Testis (tissue), 3 donors: ENCODE results near the gene HIRA. TPM values are rescaled to one million over a fixed set of nuclear protein-coding genes. Genes with fewer than 3 reads are reported as not detected.

Experiments used
- DNase-seq: peaks from one replicate; pipeline ENCODE4 v3.0.0-alpha.2; 2019
- H3K27ac ChIP-seq, 2 donors: fragments of 200-600 bp; sonication (generic); one replicate each; pipeline ENCODE4 v1.5.1; 2019
- H3K27me3 ChIP-seq: fragments of 200-600 bp; sonication (generic); one replicate; pipeline ENCODE4 v1.5.1; 2019
- H3K36me3 ChIP-seq: fragments of 200-600 bp; sonication (generic); one replicate; pipeline ENCODE4 v1.5.1; 2017; ENCODE audit warnings: low read depth; ENCODE audit errors: missing control alignments
- H3K4me1 ChIP-seq: fragments of 200-600 bp; sonication (generic); one replicate; pipeline ENCODE4 v1.5.1; 2019
- H3K4me3 ChIP-seq, 2 donors: fragments of 200-600 bp; sonication (generic); one replicate each; pipeline ENCODE4 v1.5.1; 2017 to 2019
- H3K9me3 ChIP-seq: fragments of 200-600 bp; sonication (generic); one replicate; pipeline ENCODE4 v1.5.1; 2017
- POLR2A ChIP-seq: fragments of 450-650 bp; IDR thresholded peaks from one replicate; pipeline ENCODE4 v1.6.1; 2017; ENCODE audit warnings: antibody characterized with exemption, mild to moderate bottlenecking, moderate library complexity
- WGBS, 2 donors: methylation state at CpG; one replicate each; pipeline ENCODE4 v1.1.5; 2018; 5-methylcytosine and 5-hydroxymethylcytosine counted together
- intact Hi-C: fragments of 100-400 bp; cut with DNase I; formaldehyde crosslinking; loops from one replicate; pipeline ENCODE4 v1.15.1; 2023; ENCODE audit warnings: low total_unique reads
- polyA plus RNA-seq: library from polyadenylated mRNA; stranded (reverse); fragments of 350-450 nt; fragmentation: Illumina TruSeq; extraction: RNeasy Lipid Tissue Mini Kit (QIAGEN cat#74804); gene quantifications from one replicate; pipeline ENCODE4 v1.2.3, GENCODE V29; 2014; ENCODE audit warnings: low read depth, low replicate concordance; ENCODE audit not compliant: insufficient read depth
- total RNA-seq, 2 donors: library from RNA; depleted of rRNA; stranded (reverse); fragments of >200 nt; gene quantifications; one replicate each; pipeline ENCODE4 v1.2.3, GENCODE V29; 2016
- TF ChIP-seq, protein P1 (sequence below), 3 experiments: fragments of 450-650 bp in 2 of 3; fragments of 200-600 bp in 1 of 3; sonication (generic) in 1 of 3; IDR thresholded peaks; one replicate each; pipeline ENCODE4 v1.5.1; 2016 to 2019; ENCODE audit warnings: antibody characterized with exemption in 3 of 3, mild to moderate bottlenecking in 2 of 3, moderate library complexity in 1 of 3

HIRA gene
- total and polyA plus RNA-seq, 3 donors from 2014 or later: 17.7 to 25.7 (median 21.8) TPM

GRCh38 chr22:19290400-19291217 is 140.9 kb downstream of the HIRA start:
- WGBS, 2 donors: 14 to 18% methylated on average over 21 to 27 of the region's 27 CpGs

GRCh38 chr22:19289475-19290161 is 141.9 kb downstream of the HIRA start:
- DNase-seq: no peak
- Histone ChIP-seq H3K4me3 (no peak overlapping the region), H3K9me3 (no peaks in the 10 kb centered on the region), H3K36me3 (no peaks in the 10 kb centered on the region), H3K4me1 (peaks cover 20% of the 10 kb centered on the region), H3K27me3 (no peaks in the 10 kb centered on the region), H3K27ac (no peak overlapping the region)
- TF ChIP-seq, protein P1, sequence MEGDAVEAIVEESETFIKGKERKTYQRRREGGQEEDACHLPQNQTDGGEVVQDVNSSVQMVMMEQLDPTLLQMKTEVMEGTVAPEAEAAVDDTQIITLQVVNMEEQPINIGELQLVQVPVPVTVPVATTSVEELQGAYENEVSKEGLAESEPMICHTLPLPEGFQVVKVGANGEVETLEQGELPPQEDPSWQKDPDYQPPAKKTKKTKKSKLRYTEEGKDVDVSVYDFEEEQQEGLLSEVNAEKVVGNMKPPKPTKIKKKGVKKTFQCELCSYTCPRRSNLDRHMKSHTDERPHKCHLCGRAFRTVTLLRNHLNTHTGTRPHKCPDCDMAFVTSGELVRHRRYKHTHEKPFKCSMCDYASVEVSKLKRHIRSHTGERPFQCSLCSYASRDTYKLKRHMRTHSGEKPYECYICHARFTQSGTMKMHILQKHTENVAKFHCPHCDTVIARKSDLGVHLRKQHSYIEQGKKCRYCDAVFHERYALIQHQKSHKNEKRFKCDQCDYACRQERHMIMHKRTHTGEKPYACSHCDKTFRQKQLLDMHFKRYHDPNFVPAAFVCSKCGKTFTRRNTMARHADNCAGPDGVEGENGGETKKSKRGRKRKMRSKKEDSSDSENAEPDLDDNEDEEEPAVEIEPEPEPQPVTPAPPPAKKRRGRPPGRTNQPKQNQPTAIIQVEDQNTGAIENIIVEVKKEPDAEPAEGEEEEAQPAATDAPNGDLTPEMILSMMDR (IDR thresholded peaks at IDR 0.05): no peak
- TF ChIP-seq POLR2A: no peak
- intact Hi-C loops: no loop called here
- WGBS, 2 donors: 83 to 84% methylated on average over 5 of the region's 5 CpGs

More at GRCh38 chr22:19290400-19291217, 140.9 kb downstream of the HIRA start:
- DNase-seq: no peak
- H3K27ac ChIP-seq: peak overlapping the region; percentile 29 to 81
- intact Hi-C loops: no loop called here
- peaks cover 20% of the 10 kb centered on the region for H3K4me1 ChIP-seq
- peak overlapping the region; percentile 73 to 97 for H3K4me3 ChIP-seq
- no peak for TF ChIP-seq POLR2A
- TF ChIP-seq, protein P1 (IDR thresholded peaks at IDR 0.05): no peak
- H3K27me3 ChIP-seq: no peaks in the 10 kb centered on the region
- no peaks in the 10 kb centered on the region for H3K36me3 ChIP-seq
- H3K9me3 ChIP-seq: no peaks in the 10 kb centered on the region

DNA sequence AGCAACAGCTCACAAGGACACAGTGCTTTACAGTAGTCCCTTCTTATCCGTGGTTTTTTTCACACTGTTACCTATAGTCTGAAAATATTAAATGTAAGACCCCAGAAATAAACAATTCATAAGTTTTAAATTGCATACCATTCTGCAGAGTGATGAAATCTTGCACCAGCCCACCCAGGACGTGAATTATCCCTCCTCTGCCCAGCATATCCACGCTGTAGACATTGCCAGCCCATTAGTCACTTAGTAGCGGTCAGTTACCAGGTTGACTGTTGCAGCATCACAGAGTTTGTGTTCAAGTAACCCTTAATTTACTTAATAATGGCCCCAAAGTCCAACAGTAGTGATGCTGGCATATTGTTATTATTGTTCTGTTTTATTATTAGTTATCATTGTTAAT is 143.6 kb downstream of the HIRA start:
- Histone ChIP-seq H3K4me3 (no peak overlapping the region), H3K36me3 (no peaks in the 10 kb centered on the region), H3K9me3 (no peaks in the 10 kb centered on the region), H3K27ac (no peak overlapping the region), H3K4me1 (peaks cover 16% of the 10 kb centered on the region), H3K27me3 (no peaks in the 10 kb centered on the region)
- TF ChIP-seq POLR2A: no peak
- TF ChIP-seq, protein P1 (IDR thresholded peaks at IDR 0.05): no peak
- intact Hi-C loops: no loop called here
- DNase-seq: no peak
- WGBS, 2 donors: 85 to 89% methylated on average over 4 of the region's 4 CpGs

GRCh38 chr22:19287076-19287707 is 144.3 kb downstream of the HIRA start:
- Histone ChIP-seq H3K4me1 (peaks cover 9% of the 10 kb centered on the region), H3K36me3 (no peaks in the 10 kb centered on the region), H3K27me3 (no peaks in the 10 kb centered on the region), H3K9me3 (no peaks in the 10 kb centered on the region), H3K27ac (no peak overlapping the region), H3K4me3 (no peak overlapping the region)
- no peak for DNase-seq
- TF ChIP-seq, protein P1 (IDR thresholded peaks at IDR 0.05): no peak
- TF ChIP-seq POLR2A: no peak
- 71 to 81% methylated on average over 5 of the region's 5 CpGs for WGBS, 2 donors
- intact Hi-C loops: no loop called here
